ENCODE data around the gene CLK3.
"Not testable (repeated sequence)": the region's sequence is repeated elsewhere in the genome, so short reads cannot be mapped to it uniquely, and the experiment has no call there.

The CLK3 gene

DNA sequence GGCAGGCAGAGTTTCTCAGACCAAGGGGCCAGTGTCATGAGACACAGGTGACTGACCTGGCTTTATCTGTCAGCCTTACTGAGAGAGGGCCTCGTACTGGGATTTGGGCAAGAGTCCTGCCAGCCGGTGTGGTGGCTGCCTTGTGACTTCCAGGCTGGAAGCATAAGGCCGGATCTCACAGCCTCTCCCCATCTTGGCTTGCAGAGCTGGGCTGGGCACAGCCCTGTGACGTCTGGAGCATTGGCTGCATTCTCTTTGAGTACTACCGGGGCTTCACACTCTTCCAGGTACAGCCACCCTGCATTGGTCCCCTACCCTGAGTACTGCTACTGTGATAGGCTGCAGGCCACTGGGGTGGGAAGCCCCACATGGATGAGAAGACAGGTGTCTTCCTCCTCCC lies 12.1 kb downstream of the CLK3 start:
- DNase-seq (ENCODE audit: low read depth), result no peak
- H3K4me3 ChIP-seq (ENCODE audit: low read length), result no peak overlapping the region
- TF ChIP-seq CTCF (conservative IDR thresholded peaks at IDR 0.05; ENCODE audit: low read depth, low read length), result no peak

- no peak overlapping the region for H3K4me3 ChIP-seq (ENCODE audit: low read length)
- no peak for DNase-seq (ENCODE audit: low read depth)
- no peak for TF ChIP-seq CTCF (conservative IDR thresholded peaks at IDR 0.05; ENCODE audit: low read depth, low read length)
Observed at GRCh38 chr15:74628199-74628598, 12.6 kb downstream of the CLK3 start.

- DNase-seq (ENCODE audit: low read depth), result no peak
- TF ChIP-seq CTCF (conservative IDR thresholded peaks at IDR 0.05; ENCODE audit: low read depth, low read length), result no peak
- no peak overlapping the region for H3K4me3 ChIP-seq (ENCODE audit: low read length)
Observed at GRCh38 chr15:74628949-74629348, 13.3 kb downstream of the CLK3 start.

DNA sequence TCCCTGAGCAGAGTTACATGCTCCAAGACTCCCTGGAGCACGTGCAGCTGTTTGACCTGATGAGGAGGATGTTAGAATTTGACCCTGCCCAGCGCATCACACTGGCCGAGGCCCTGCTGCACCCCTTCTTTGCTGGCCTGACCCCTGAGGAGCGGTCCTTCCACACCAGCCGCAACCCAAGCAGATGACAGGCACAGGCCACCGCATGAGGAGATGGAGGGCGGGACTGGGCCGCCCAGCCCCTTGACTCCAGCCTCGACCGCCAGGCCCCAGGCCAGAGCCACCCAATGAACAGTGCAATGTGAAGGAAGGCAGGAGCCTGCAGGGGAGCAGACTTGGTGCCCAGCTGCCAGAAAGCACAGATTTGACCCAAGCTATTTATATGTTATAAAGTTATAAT lies 14.1 kb downstream of the CLK3 start:
- not testable (repeated sequence) for DNase-seq (ENCODE audit: low read depth)

GRCh38 chr15:74630284-74631086 lies 14.8 kb downstream of the CLK3 start:
- no peak for DNase-seq (ENCODE audit: low read depth)
- peak; percentile 31 for TF ChIP-seq CTCF (conservative IDR thresholded peaks at IDR 0.05; ENCODE audit: low read depth, low read length)
- H3K4me3 ChIP-seq (ENCODE audit: low read length), result no peak overlapping the region

More for the DNA sequence above, 14.1 kb downstream of the CLK3 start:
- H3K4me3 ChIP-seq (ENCODE audit: low read length), result not testable (repeated sequence)

DNA sequence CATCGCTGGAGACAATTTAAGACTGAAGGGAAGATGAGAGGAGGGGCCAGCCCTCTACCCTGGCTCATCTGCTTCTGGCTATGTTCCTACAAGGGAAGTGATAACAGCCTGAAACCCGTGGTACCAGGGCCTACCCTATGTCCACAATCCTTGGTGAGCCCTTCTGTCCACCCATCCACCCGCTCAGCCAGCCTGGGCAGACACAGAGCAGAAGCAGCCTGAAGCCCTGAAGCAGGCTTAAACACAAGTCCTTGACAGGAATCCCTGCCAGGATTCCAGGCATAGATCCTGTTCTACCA lies 15.4 kb downstream of the CLK3 start:
- H3K4me3 ChIP-seq (ENCODE audit: low read length), result no peak overlapping the region
- no peak for DNase-seq (ENCODE audit: low read depth)
- TF ChIP-seq CTCF (conservative IDR thresholded peaks at IDR 0.05; ENCODE audit: low read depth, low read length), result no peak

- no peak for DNase-seq (ENCODE audit: low read depth)
- no peak overlapping the region for H3K4me3 ChIP-seq (ENCODE audit: low read length)
- no peak for TF ChIP-seq CTCF (conservative IDR thresholded peaks at IDR 0.05; ENCODE audit: low read depth, low read length)
Observed at GRCh38 chr15:74631408-74631807, 15.8 kb downstream of the CLK3 start.
